HepG2 (cell line): ENCODE results near the gene CLNS1A. TPM values are rescaled to one million over a fixed set of nuclear protein-coding genes. Genes with fewer than 3 reads are reported as not detected.

Source experiments
- ARID2 ChIP-seq: sonication (generic); formaldehyde crosslinking; IDR thresholded peaks from 2 replicates; pipeline ENCODE4 v1.8.1; 2022; ENCODE audit warnings: mild to moderate bottlenecking, missing genetic modification reagents, borderline replicate concordance
- ARNT ChIP-seq: fragments of 450-650 bp; IDR thresholded peaks from 2 replicates; pipeline ENCODE4 v1.6.1; 2017
- GATAD1 ChIP-seq: IDR thresholded peaks from 2 replicates; pipeline ENCODE4 v1.6.1; 2016; ENCODE audit warnings: missing genetic modification reagents, missing compliant biosample characterization
- TCF7 ChIP-seq: sonication (generic); IDR thresholded peaks from 2 replicates; pipeline ENCODE4 v1.6.1; 2016; ENCODE audit warnings: antibody characterized with exemption, low read depth
- ZNF547 ChIP-seq: sonication (generic); formaldehyde crosslinking; IDR thresholded peaks from 2 replicates; pipeline ENCODE4 v1.5.1; 2020; ENCODE audit warnings: mild to moderate bottlenecking, missing genetic modification reagents
- ZNF7 ChIP-seq: IDR thresholded peaks from 2 replicates; pipeline ENCODE4 v1.6.1; 2016; ENCODE audit warnings: missing biosample characterization, missing genetic modification reagents
- polyA plus RNA-seq, 8 experiments: library from polyadenylated mRNA; depleted of rRNA in 3 of 8; stranded (reverse) in 7 of 8; unstranded in 1 of 8; fragments of >200 nt; fragmentation: Illumina TruSeq in 4 of 8; extraction: Trizol in 4 of 8; gene quantifications; 2 replicates each; pipeline versions ENCODE4 v1.2.1 to v1.2.3, GENCODE V29; 2011 to 2016; ENCODE audit warnings: low read depth in 4 of 8, missing spikeins in 1 of 8, mixed read lengths in 1 of 8; ENCODE audit not compliant: insufficient read depth in 1 of 8
- total RNA-seq, 5 experiments: library from RNA; depleted of rRNA; stranded (reverse); fragments of >200 nt; fragmentation: Illumina TruSeq; extraction: Trizol; gene quantifications; 2 replicates each; pipeline ENCODE4 v1.2.3, GENCODE V29; 2016; ENCODE audit warnings: low read depth in 1 of 5
- TF ChIP-seq, protein P1 (sequence below): sonication (generic); formaldehyde crosslinking; IDR thresholded peaks from 2 replicates; pipeline ENCODE4 v1.4.0; 2020; ENCODE audit warnings: mild to moderate bottlenecking, low read depth, missing genetic modification reagents
- TF ChIP-seq, protein P2 (sequence below): sonication (generic); formaldehyde crosslinking; IDR thresholded peaks from 2 replicates; pipeline ENCODE4 v1.5.0; 2020; ENCODE audit warnings: mild to moderate bottlenecking, missing genetic modification reagents, borderline replicate concordance
- TF ChIP-seq, protein P3 (sequence below): sonication (generic); formaldehyde crosslinking; IDR thresholded peaks from 2 replicates; pipeline ENCODE4 v1.5.1; 2020; ENCODE audit warnings: mild to moderate bottlenecking, missing genetic modification reagents, moderate library complexity
- TF ChIP-seq, protein P4 (sequence below): sonication (generic); formaldehyde crosslinking; IDR thresholded peaks from 2 replicates; pipeline ENCODE4 v1.4.0; 2020; ENCODE audit warnings: missing genetic modification reagents

The CLNS1A gene
- total and polyA plus RNA-seq, 2 of the 13 experiments (the other 11 are each of a cell fraction or from before 2014, with no cell fraction given) = 158 to 219 TPM

DNA sequence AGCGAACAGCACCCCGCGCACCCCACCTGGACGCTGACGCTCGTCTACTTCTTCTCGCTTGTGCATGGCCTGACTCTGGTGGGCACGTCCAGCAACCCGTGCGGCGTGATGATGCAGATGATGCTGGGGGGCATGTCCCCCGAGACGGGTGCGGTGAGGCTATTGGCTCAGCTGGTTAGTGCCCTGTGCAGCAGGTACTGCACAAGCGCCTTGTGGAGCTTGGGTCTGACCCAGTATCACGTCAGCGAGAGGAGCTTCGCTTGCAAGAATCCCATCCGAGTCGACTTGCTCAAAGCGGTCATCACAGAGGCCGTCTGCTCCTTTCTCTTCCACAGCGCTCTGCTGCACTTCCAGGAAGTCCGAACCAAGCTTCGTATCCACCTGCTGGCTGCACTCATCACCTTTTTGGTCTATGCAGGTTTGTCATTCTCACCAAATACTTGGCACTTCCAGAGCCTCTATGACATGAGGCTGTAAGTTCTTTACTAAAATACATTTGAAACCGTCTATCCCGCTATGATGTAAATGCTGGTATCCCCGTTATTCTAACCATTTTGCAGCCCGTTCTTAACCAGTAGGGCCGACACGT lies 47.3 kb downstream of the CLNS1A start (continued):
- TF ChIP-seq, protein P1, sequence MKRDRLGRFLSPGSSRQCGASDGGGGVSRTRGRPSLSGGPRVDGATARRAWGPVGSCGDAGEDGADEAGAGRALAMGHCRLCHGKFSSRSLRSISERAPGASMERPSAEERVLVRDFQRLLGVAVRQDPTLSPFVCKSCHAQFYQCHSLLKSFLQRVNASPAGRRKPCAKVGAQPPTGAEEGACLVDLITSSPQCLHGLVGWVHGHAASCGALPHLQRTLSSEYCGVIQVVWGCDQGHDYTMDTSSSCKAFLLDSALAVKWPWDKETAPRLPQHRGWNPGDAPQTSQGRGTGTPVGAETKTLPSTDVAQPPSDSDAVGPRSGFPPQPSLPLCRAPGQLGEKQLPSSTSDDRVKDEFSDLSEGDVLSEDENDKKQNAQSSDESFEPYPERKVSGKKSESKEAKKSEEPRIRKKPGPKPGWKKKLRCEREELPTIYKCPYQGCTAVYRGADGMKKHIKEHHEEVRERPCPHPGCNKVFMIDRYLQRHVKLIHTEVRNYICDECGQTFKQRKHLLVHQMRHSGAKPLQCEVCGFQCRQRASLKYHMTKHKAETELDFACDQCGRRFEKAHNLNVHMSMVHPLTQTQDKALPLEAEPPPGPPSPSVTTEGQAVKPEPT (CRISPR knock-in tag) = no peak
- TF ChIP-seq, protein P2, sequence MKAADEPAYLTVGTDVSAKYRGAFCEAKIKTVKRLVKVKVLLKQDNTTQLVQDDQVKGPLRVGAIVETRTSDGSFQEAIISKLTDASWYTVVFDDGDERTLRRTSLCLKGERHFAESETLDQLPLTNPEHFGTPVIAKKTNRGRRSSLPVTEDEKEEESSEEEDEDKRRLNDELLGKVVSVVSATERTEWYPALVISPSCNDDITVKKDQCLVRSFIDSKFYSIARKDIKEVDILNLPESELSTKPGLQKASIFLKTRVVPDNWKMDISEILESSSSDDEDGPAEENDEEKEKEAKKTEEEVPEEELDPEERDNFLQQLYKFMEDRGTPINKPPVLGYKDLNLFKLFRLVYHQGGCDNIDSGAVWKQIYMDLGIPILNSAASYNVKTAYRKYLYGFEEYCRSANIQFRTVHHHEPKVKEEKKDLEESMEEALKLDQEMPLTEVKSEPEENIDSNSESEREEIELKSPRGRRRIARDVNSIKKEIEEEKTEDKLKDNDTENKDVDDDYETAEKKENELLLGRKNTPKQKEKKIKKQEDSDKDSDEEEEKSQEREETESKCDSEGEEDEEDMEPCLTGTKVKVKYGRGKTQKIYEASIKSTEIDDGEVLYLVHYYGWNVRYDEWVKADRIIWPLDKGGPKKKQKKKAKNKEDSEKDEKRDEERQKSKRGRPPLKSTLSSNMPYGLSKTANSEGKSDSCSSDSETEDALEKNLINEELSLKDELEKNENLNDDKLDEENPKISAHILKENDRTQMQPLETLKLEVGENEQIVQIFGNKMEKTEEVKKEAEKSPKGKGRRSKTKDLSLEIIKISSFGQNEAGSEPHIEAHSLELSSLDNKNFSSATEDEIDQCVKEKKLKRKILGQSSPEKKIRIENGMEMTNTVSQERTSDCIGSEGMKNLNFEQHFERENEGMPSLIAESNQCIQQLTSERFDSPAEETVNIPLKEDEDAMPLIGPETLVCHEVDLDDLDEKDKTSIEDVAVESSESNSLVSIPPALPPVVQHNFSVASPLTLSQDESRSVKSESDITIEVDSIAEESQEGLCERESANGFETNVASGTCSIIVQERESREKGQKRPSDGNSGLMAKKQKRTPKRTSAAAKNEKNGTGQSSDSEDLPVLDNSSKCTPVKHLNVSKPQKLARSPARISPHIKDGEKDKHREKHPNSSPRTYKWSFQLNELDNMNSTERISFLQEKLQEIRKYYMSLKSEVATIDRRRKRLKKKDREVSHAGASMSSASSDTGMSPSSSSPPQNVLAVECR (CRISPR knock-in tag) = peak; percentile 77
- TF ChIP-seq ZNF7 (CRISPR knock-in tag) (no peak), ARID2 (peak; percentile 17; the same call in 1 of the 2 replicates), GATAD1 (CRISPR knock-in tag) (no peak), TCF7 (no peak), ZNF547 (CRISPR knock-in tag) (no peak), ARNT (no peak)
- TF ChIP-seq, protein P3, sequence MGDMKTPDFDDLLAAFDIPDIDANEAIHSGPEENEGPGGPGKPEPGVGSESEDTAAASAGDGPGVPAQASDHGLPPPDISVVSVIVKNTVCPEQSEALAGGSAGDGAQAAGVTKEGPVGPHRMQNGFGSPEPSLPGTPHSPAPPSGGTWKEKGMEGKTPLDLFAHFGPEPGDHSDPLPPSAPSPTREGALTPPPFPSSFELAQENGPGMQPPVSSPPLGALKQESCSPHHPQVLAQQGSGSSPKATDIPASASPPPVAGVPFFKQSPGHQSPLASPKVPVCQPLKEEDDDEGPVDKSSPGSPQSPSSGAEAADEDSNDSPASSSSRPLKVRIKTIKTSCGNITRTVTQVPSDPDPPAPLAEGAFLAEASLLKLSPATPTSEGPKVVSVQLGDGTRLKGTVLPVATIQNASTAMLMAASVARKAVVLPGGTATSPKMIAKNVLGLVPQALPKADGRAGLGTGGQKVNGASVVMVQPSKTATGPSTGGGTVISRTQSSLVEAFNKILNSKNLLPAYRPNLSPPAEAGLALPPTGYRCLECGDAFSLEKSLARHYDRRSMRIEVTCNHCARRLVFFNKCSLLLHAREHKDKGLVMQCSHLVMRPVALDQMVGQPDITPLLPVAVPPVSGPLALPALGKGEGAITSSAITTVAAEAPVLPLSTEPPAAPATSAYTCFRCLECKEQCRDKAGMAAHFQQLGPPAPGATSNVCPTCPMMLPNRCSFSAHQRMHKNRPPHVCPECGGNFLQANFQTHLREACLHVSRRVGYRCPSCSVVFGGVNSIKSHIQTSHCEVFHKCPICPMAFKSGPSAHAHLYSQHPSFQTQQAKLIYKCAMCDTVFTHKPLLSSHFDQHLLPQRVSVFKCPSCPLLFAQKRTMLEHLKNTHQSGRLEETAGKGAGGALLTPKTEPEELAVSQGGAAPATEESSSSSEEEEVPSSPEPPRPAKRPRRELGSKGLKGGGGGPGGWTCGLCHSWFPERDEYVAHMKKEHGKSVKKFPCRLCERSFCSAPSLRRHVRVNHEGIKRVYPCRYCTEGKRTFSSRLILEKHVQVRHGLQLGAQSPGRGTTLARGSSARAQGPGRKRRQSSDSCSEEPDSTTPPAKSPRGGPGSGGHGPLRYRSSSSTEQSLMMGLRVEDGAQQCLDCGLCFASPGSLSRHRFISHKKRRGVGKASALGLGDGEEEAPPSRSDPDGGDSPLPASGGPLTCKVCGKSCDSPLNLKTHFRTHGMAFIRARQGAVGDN (CRISPR knock-in tag) = peak; percentile 64
- TF ChIP-seq, protein P4, sequence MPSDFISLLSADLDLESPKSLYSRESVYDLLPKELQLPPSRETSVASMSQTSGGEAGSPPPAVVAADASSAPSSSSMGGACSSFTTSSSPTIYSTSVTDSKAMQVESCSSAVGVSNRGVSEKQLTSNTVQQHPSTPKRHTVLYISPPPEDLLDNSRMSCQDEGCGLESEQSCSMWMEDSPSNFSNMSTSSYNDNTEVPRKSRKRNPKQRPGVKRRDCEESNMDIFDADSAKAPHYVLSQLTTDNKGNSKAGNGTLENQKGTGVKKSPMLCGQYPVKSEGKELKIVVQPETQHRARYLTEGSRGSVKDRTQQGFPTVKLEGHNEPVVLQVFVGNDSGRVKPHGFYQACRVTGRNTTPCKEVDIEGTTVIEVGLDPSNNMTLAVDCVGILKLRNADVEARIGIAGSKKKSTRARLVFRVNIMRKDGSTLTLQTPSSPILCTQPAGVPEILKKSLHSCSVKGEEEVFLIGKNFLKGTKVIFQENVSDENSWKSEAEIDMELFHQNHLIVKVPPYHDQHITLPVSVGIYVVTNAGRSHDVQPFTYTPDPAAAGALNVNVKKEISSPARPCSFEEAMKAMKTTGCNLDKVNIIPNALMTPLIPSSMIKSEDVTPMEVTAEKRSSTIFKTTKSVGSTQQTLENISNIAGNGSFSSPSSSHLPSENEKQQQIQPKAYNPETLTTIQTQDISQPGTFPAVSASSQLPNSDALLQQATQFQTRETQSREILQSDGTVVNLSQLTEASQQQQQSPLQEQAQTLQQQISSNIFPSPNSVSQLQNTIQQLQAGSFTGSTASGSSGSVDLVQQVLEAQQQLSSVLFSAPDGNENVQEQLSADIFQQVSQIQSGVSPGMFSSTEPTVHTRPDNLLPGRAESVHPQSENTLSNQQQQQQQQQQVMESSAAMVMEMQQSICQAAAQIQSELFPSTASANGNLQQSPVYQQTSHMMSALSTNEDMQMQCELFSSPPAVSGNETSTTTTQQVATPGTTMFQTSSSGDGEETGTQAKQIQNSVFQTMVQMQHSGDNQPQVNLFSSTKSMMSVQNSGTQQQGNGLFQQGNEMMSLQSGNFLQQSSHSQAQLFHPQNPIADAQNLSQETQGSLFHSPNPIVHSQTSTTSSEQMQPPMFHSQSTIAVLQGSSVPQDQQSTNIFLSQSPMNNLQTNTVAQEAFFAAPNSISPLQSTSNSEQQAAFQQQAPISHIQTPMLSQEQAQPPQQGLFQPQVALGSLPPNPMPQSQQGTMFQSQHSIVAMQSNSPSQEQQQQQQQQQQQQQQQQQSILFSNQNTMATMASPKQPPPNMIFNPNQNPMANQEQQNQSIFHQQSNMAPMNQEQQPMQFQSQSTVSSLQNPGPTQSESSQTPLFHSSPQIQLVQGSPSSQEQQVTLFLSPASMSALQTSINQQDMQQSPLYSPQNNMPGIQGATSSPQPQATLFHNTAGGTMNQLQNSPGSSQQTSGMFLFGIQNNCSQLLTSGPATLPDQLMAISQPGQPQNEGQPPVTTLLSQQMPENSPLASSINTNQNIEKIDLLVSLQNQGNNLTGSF (CRISPR knock-in tag) = 0 out of 2 replicates have a peak, but pooled peaks have one; percentile 15
